Gastroesophageal sphincter (tissue), 3 donors: ENCODE results near the gene ADGRG7.

ENCODE experiments used
- EP300 ChIP-seq: sonication (generic); formaldehyde crosslinking; IDR thresholded peaks from one replicate; pipeline ENCODE4 v1.6.1; 2017; ENCODE audit warnings: antibody characterized with exemption, mild to moderate bottlenecking
- POLR2AphosphoS5 ChIP-seq: sonication (generic); formaldehyde crosslinking; IDR thresholded peaks from one replicate; pipeline ENCODE4 v1.6.1; 2017; ENCODE audit warnings: antibody characterized with exemption
- TF ChIP-seq, protein P1 (sequence below), 4 experiments: fragments of 200-600 bp in 2 of 4; fragments of 450-650 bp in 2 of 4; sonication (generic) in 1 of 4; IDR thresholded peaks; one replicate each; pipeline ENCODE4 v1.5.1; 2017 to 2019; ENCODE audit warnings: antibody characterized with exemption in 4 of 4, mild to moderate bottlenecking in 2 of 4, moderate library complexity in 2 of 4

DNA sequence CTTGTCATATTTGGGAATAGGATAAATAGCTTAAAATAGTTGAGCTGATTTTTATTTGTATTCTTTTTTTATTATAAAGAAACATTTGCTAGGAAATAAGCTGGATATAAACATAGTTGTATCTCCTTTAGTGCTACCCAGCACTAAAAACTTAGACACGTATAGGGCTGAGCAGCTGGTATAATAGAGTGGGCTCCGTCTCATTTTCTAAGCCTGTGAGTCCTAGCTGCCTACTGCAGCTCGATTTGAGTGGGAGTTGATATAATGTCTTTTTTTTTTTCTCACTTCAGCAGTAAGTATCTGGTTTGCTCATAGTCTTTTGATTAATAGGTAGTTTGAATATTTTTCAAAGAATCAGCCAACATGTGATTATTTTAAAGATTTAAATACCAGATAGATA, 134.1 kb downstream of the ADGRG7 start:
- TF ChIP-seq, protein P1, sequence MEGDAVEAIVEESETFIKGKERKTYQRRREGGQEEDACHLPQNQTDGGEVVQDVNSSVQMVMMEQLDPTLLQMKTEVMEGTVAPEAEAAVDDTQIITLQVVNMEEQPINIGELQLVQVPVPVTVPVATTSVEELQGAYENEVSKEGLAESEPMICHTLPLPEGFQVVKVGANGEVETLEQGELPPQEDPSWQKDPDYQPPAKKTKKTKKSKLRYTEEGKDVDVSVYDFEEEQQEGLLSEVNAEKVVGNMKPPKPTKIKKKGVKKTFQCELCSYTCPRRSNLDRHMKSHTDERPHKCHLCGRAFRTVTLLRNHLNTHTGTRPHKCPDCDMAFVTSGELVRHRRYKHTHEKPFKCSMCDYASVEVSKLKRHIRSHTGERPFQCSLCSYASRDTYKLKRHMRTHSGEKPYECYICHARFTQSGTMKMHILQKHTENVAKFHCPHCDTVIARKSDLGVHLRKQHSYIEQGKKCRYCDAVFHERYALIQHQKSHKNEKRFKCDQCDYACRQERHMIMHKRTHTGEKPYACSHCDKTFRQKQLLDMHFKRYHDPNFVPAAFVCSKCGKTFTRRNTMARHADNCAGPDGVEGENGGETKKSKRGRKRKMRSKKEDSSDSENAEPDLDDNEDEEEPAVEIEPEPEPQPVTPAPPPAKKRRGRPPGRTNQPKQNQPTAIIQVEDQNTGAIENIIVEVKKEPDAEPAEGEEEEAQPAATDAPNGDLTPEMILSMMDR (IDR thresholded peaks at IDR 0.05): no peak
- TF ChIP-seq EP300 (no peak), POLR2AphosphoS5 (no peak)
